Psoas muscle (tissue), 8 donors: ENCODE results near the gene OR14I1. TPM values are rescaled to one million over a fixed set of nuclear protein-coding genes. Genes with fewer than 3 reads are reported as not detected.

Source experiments
- ATAC-seq, 4 donors: fragments of 200-7000 bp; cut with Tn5 transposase; one replicate each; pipeline ENCODE4 v1.9.1; 2020; ENCODE audit warnings: moderate library complexity in 3 of 4, mild to moderate bottlenecking in 2 of 4
- DNase-seq, 2 donors: peaks; one replicate each; pipeline ENCODE4 v3.0.0-alpha.2; 2020
- H3K27ac ChIP-seq: fragments of 200-600 bp; one replicate; pipeline ENCODE4 v1.8.0; 2022
- H3K27me3 ChIP-seq, 3 donors: fragments of 200-600 bp in 1 of 3; one replicate each; pipeline versions ENCODE4 v1.6.1 to v1.8.0; 2013 to 2022; ENCODE audit warnings: low read length in 2 of 3, mild to moderate bottlenecking in 2 of 3, moderate library complexity in 1 of 3; ENCODE audit not compliant: insufficient read depth in 3 of 3
- H3K36me3 ChIP-seq, 2 donors: fragments of 200-600 bp in 1 of 2; one replicate each; pipeline versions ENCODE4 v1.6.1 to v1.8.0; 2013 to 2022; ENCODE audit warnings: low read depth in 1 of 2, mild to moderate bottlenecking in 1 of 2, moderate library complexity in 1 of 2; ENCODE audit not compliant: insufficient read depth in 1 of 2
- H3K4me1 ChIP-seq: fragments of 200-600 bp; one replicate; pipeline ENCODE4 v1.8.0; 2022
- H3K4me3 ChIP-seq: fragments of 200-600 bp; one replicate; pipeline ENCODE4 v1.8.0; 2022; ENCODE audit warnings: mild to moderate bottlenecking
- H3K9me3 ChIP-seq: fragments of 200-600 bp; one replicate; pipeline ENCODE4 v1.8.0; 2022
- CTCF ChIP-seq: fragments of 200-600 bp; IDR thresholded peaks from one replicate; pipeline ENCODE4 v1.8.0; 2022; ENCODE audit warnings: antibody characterized with exemption
- WGBS, 3 donors: extraction: QIAGEN DNeasy Blood & Tissue Kit; methylation state at CpG; one replicate each; pipeline versions ENCODE4 v1.1.6 to v1.1.7; 2013; 5-methylcytosine and 5-hydroxymethylcytosine counted together
- intact Hi-C, 2 donors: fragments of 100-400 bp; cut with DNase I; formaldehyde crosslinking; loops; one replicate each; pipeline versions ENCODE4 v1.11.0 to v1.14.2; 2022
- polyA plus RNA-seq, 3 donors: library from polyadenylated mRNA; stranded (reverse); fragments of 200-250 nt; gene quantifications; one replicate each; pipeline ENCODE4 v1.2.3, GENCODE V29; 2013
- total RNA-seq, 4 donors: library from RNA; stranded (reverse); fragmentation: NEBNext Ultra II Directional in 2 of 4; extraction: Animal tissue kit (Norgen Biotek cat#: 25700) in 2 of 4; gene quantifications; one replicate each; pipeline versions ENCODE4 v1.2.1 to v1.2.4, GENCODE V29; 2021 to 2023
- donor health status: healthy with polysubstance abuse.
- donor health status: DM: no; HTN: no; CAD: no; lungs with moderate emphysema.
- donor health status: Bipolar disorder and iron deficiency.
- donor health status: healthy.
- donor health status: DM: yes; HTN: yes; CAD: no.
- donor health status: DM: no; HTN: no; CAD: no.
- donor health status: DM: no; HTN: no; CAD: no.
- donor health status: DM: yes; HTN: yes; CAD: no.

Gene OR14I1
- total and polyA plus RNA-seq, 7 donors, result not detected

DNA sequence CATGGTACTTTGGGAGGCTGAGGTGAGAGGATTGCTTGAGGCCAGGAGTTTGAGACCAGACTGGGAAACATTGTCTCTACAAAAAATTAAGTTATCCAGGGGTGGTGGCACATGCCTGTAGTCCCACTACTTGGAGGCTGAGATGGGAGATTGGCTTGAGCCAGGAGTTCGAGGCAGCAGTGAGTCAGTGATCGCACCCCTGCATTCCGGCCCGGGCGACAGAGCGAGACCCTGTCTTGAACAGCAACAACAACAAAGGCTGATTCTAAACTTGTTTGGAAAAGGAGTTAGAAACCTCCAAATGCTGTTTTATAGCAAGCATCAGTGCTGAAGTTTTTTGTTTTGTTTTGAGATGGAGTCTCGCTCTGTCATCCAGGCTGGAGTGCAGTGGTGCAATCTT, 38.3 kb upstream of the OR14I1 start:
- H3K4me1 ChIP-seq, result no peaks in the 10 kb centered on the region
- ATAC-seq, result no peak
- intact Hi-C loops, result no loop called here
- H3K4me3 ChIP-seq, result no peak overlapping the region
- no peaks in the 10 kb centered on the region for H3K36me3 ChIP-seq
- no peak overlapping the region for H3K27ac ChIP-seq
- peaks cover 0 to 4% (median 0%) of the 10 kb centered on the region in 3 donors for H3K27me3 ChIP-seq
- no peaks in the 10 kb centered on the region for H3K9me3 ChIP-seq
- no peak for DNase-seq
- WGBS, 3 donors, result 91 to 93% (median 93%) methylated on average over 7 of the region's 7 CpGs
- no peak for TF ChIP-seq CTCF

DNA sequence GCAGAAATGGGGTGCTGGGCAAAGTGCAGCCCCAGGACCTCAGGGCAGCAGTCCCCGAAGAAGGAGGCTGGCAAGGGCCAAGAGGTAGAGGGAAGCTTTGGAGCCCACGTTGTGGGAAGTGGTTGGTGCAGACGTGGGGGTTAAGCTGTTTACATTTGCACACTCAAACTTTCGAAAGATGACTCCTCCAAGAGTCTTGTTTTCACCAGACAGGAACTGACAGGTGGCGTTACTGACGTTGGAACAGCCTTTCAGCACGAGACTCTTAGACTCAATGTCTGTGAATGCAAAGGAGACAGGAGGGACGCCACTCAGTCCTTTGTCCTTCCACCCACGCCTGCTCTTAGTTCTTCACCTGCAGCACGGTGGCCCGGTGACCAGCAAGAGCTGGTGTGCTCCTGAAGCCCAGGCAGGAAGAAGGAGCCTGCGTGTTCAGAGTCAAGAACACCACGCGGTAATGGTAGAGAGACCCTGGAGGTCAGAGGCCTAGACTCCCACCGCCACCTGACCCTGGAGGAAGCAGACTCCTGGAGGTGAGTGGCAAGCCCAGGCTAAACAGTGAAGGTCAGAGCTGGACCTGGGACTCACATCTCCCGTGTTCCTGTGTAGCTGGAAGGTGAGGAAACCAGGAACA, 37.1 kb upstream of the OR14I1 start:
- Histone ChIP-seq H3K36me3 (no peaks in the 10 kb centered on the region), H3K4me3 (no peak overlapping the region), H3K27me3 (no peaks in the 10 kb centered on the region), H3K27ac (no peak overlapping the region), H3K9me3 (no peaks in the 10 kb centered on the region), H3K4me1 (no peaks in the 10 kb centered on the region)
- no peak for TF ChIP-seq CTCF
- intact Hi-C loops, result no loop called here
- DNase-seq (no peak), ATAC-seq (no peak)
- WGBS, 3 donors, result 73 to 75% (median 74%) methylated on average over 16 of the region's 16 CpGs

- no peak overlapping the region for H3K4me3 ChIP-seq
- ATAC-seq, result no peak
- no peak for TF ChIP-seq CTCF
These were observed 34.9 kb upstream of the OR14I1 start for GRCh38 chr1:248737457-248737856.

GRCh38 chr1:248736977-248737376, 34.4 kb upstream of the OR14I1 start:
- H3K4me3 ChIP-seq, result no peak overlapping the region
- intact Hi-C loops, result no loop called here
- H3K27ac ChIP-seq, result no peak overlapping the region
- H3K9me3 ChIP-seq, result no peaks in the 10 kb centered on the region
- H3K27me3 ChIP-seq, result no peaks in the 10 kb centered on the region
- no peak for DNase-seq
- WGBS, 3 donors, result 50 to 75% (median 61%) methylated on average over 4 of the region's 4 CpGs
- no peaks in the 10 kb centered on the region for H3K4me1 ChIP-seq
- ATAC-seq, result no peak
- H3K36me3 ChIP-seq, result no peaks in the 10 kb centered on the region
- no peak for TF ChIP-seq CTCF

More at GRCh38 chr1:248737457-248737856, 34.9 kb upstream of the OR14I1 start:
- no peaks in the 10 kb centered on the region for H3K4me1 ChIP-seq
- intact Hi-C loops, result no loop called here
- no peak for DNase-seq
- H3K27ac ChIP-seq, result no peak overlapping the region
- H3K27me3 ChIP-seq, result no peaks in the 10 kb centered on the region
- WGBS, 3 donors, result 65 to 74% (median 71%) methylated on average over 6 of the region's 6 CpGs
- H3K36me3 ChIP-seq, result no peaks in the 10 kb centered on the region
- H3K9me3 ChIP-seq, result no peaks in the 10 kb centered on the region

DNA sequence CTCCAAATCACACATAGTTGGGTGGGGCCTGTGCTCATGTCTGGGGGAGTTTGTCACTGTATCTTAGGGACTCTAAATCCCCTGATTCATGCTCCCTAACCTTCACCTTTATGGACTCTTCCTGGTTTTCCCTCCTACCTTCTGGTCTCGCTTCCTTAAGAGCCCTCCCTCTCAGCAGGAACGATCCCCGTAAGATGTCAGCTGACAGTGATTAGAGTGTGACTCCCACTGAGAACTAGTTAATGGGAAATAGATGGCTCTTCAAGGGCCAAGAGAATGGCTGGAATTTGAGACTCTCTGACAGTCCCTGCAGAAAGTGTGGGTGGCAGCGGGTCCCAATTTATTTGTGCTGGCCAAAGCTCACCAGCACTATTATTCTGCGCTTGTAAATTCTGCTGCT, 31.0 kb upstream of the OR14I1 start:
- Histone ChIP-seq H3K27me3 (no peaks in the 10 kb centered on the region), H3K4me3 (no peak overlapping the region), H3K4me1 (no peaks in the 10 kb centered on the region), H3K36me3 (no peaks in the 10 kb centered on the region), H3K9me3 (no peaks in the 10 kb centered on the region), H3K27ac (no peak overlapping the region)
- intact Hi-C loops, result no loop called here
- TF ChIP-seq CTCF, result no peak
- ATAC-seq, result no peak
- WGBS, 3 donors, result 57 to 80% (median 70%) methylated on average over 5 of the region's 5 CpGs
- no peak for DNase-seq
